ENCODE measurements around the gene CSGALNACT2.

- TF ChIP-seq, protein P1, sequence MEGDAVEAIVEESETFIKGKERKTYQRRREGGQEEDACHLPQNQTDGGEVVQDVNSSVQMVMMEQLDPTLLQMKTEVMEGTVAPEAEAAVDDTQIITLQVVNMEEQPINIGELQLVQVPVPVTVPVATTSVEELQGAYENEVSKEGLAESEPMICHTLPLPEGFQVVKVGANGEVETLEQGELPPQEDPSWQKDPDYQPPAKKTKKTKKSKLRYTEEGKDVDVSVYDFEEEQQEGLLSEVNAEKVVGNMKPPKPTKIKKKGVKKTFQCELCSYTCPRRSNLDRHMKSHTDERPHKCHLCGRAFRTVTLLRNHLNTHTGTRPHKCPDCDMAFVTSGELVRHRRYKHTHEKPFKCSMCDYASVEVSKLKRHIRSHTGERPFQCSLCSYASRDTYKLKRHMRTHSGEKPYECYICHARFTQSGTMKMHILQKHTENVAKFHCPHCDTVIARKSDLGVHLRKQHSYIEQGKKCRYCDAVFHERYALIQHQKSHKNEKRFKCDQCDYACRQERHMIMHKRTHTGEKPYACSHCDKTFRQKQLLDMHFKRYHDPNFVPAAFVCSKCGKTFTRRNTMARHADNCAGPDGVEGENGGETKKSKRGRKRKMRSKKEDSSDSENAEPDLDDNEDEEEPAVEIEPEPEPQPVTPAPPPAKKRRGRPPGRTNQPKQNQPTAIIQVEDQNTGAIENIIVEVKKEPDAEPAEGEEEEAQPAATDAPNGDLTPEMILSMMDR (conservative IDR thresholded peaks at IDR 0.05; ENCODE audit: low read length), result no peak
- no peak for TF ChIP-seq EZH2phosphoT487 (IDR thresholded peaks at IDR 0.05; ENCODE audit: borderline replicate concordance, low read depth, low read length)
Measured at GRCh38 chr10:43223056-43223455, 84.8 kb downstream of the CSGALNACT2 start.
